HG02973 (cell line): Measurements from ENCODE around the gene NRP1.

Experiments used
- ATAC-seq: cut with Tn5 transposase; IDR thresholded peaks from one replicate; pipeline ENCODE4 v1.9.1; 2021; ENCODE audit warnings: moderate library complexity; ENCODE audit not compliant: unreplicated experiment

NRP1 gene

GRCh38 chr10:33133557-33133956, 200.9 kb downstream of the NRP1 start:
- no peak for ATAC-seq

GRCh38 chr10:33132626-33133025, 201.8 kb downstream of the NRP1 start:
- ATAC-seq: no peak

- no peak for ATAC-seq
These were observed 204.5 kb downstream of the NRP1 start for GRCh38 chr10:33129996-33130386.

GRCh38 chr10:33129141-33129995, 205.1 kb downstream of the NRP1 start:
- no peak for ATAC-seq

GRCh38 chr10:33127622-33128021, 206.8 kb downstream of the NRP1 start:
- no peak for ATAC-seq
